ENCODE results near the gene PLCD3. TPM values are rescaled to one million over a fixed set of nuclear protein-coding genes. Genes with fewer than 3 reads are reported as not detected.

PLCD3 gene
- polyA plus RNA-seq, 1 experiment = 81.6 TPM

GRCh38 chr17:45156242-45156641, 23.9 kb upstream of the PLCD3 start:
- Histone ChIP-seq H3K27me3 (ENCODE audit: control insufficient read depth, insufficient read depth, low read length) (no peaks in the 10 kb centered on the region), H3K36me3 (ENCODE audit: control insufficient read depth, insufficient read depth, low read length) (no peaks in the 10 kb centered on the region), H3K4me3 (ENCODE audit: low read depth, low read length) (no peak overlapping the region)
- ChIA-PET POLR2A (no interaction called here), CTCF (interaction anchor here (1.3 to 2.9 kb wide), 4 partner anchors 12 to 62 kb away, joined by 3 to 17 read pairs (median 9); partner anchors contain the start of gene ACBD4)
- TF ChIP-seq CTCF (IDR thresholded peaks at IDR 0.05; ENCODE audit: insufficient read depth, low read depth, low read length) = no peak
- no peak for DNase-seq (ENCODE audit: low read depth)

GRCh38 chr17:45155483-45155882, 23.2 kb upstream of the PLCD3 start:
- no peak for DNase-seq (ENCODE audit: low read depth)
- ChIA-PET CTCF (interaction anchor here (0.7 to 2.9 kb wide), 5 partner anchors 12 to 80 kb away, joined by 3 to 17 read pairs (median 4); partner anchors contain the start of gene ACBD4), POLR2A (interaction anchor here (1.0 kb wide), 1 partner anchor 17 kb away, joined by 16 read pairs; no protein-coding TSS in a partner anchor)
- no peaks in the 10 kb centered on the region for H3K36me3 ChIP-seq (ENCODE audit: control insufficient read depth, insufficient read depth, low read length)
- no peaks in the 10 kb centered on the region for H3K27me3 ChIP-seq (ENCODE audit: control insufficient read depth, insufficient read depth, low read length)
- no peak overlapping the region for H3K4me3 ChIP-seq (ENCODE audit: low read depth, low read length)
- TF ChIP-seq CTCF (IDR thresholded peaks at IDR 0.05; ENCODE audit: insufficient read depth, low read depth, low read length) = no peak

DNA sequence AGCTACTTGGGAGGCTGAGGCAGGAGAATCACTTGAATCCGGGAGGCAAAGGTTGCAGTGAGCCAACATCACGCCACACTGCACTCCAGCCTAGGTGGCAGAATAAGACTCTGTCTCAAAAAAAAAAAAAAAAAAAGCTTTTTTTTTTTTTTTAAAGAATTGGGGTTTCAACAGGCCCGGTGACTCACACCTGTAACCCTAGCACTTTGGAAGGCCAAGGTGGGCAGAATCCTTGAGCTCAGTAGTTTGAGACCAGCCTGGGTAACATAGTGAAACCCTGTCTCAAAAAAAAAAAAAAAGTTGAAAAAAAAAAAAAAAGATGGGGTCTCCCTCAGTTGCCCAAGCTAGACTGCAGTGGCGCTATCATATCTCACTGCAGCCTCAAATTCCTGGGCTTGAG, 22.7 kb upstream of the PLCD3 start:
- CTCF ChIA-PET = interaction anchor here (0.7 to 2.9 kb wide), 4 partner anchors 20 to 80 kb away, joined by 3 to 17 read pairs (median 8); partner anchors contain the start of gene ACBD4
- TF ChIP-seq CTCF (IDR thresholded peaks at IDR 0.05; ENCODE audit: insufficient read depth, low read depth, low read length) = no peak
- POLR2A ChIA-PET = interaction anchor here (1.0 kb wide), 1 partner anchor 18 kb away, joined by 16 read pairs; no protein-coding TSS in a partner anchor
- Histone ChIP-seq H3K36me3 (ENCODE audit: control insufficient read depth, insufficient read depth, low read length) (no peaks in the 10 kb centered on the region), H3K27me3 (ENCODE audit: control insufficient read depth, insufficient read depth, low read length) (no peaks in the 10 kb centered on the region), H3K4me3 (ENCODE audit: low read depth, low read length) (no peak overlapping the region)
- DNase-seq (ENCODE audit: low read depth) = no peak

GRCh38 chr17:45150911-45151809, 18.8 kb upstream of the PLCD3 start:
- Histone ChIP-seq H3K36me3 (ENCODE audit: control insufficient read depth, insufficient read depth, low read length) (no peaks in the 10 kb centered on the region; the same call in 1 of the 2 replicates), H3K4me3 (ENCODE audit: low read depth, low read length) (peak overlapping the region; percentile 91), H3K27me3 (ENCODE audit: control insufficient read depth, insufficient read depth, low read length) (no peaks in the 10 kb centered on the region)
- no peak for DNase-seq (ENCODE audit: low read depth)
- ChIA-PET CTCF (interaction anchor here (0.9 to 8.4 kb wide), 10 partner anchors 10 to 161 kb away, joined by 3 to 210 read pairs (median 14); partner anchors contain the start of genes ACBD4, HEXIM2 and PLCD3), POLR2A (interaction anchor here (0.7 to 5.2 kb wide), 4 partner anchors 10 to 85 kb away, joined by 3 to 66 read pairs (median 4); partner anchors contain the start of gene HEXIM2)
- TF ChIP-seq CTCF (IDR thresholded peaks at IDR 0.05; ENCODE audit: insufficient read depth, low read depth, low read length) = no peak
